Hepatocyte (in vitro differentiated cells): ENCODE measurements around the gene GSN. TPM values are rescaled to one million over a fixed set of nuclear protein-coding genes. Genes with fewer than 3 reads are reported as not detected.

Experiments used
- DNase-seq: peaks from one replicate; pipeline ENCODE4 v3.0.0-alpha.2; 2016; ENCODE audit warnings: low spot score
- H2AFZ ChIP-seq: fragments of 200-600 bp; sonication (generic); 2 replicates; pipeline ENCODE4 v1.6.0; 2016; ENCODE audit warnings: antibody characterized with exemption, mild to moderate bottlenecking
- H3K27ac ChIP-seq: fragments of 200-600 bp; sonication (generic); 2 replicates; pipeline ENCODE4 v1.5.1; 2016; ENCODE audit warnings: mild to moderate bottlenecking
- H3K27me3 ChIP-seq: fragments of 200-600 bp; sonication (generic); 2 replicates; pipeline ENCODE4 v1.6.1; 2016
- H3K36me3 ChIP-seq: fragments of 200-600 bp; sonication (generic); replicated peaks from 2 replicates; pipeline ENCODE4 v1.5.1; 2016; ENCODE audit warnings: low read depth; ENCODE audit not compliant: insufficient read depth
- H3K4me1 ChIP-seq: fragments of 200-600 bp; sonication (generic); 2 replicates; pipeline ENCODE4 v1.5.1; 2016; ENCODE audit warnings: mild to moderate bottlenecking, moderate library complexity; ENCODE audit not compliant: insufficient read depth
- H3K4me2 ChIP-seq: fragments of 200-600 bp; sonication (generic); 2 replicates; pipeline ENCODE4 v1.6.0; 2016
- H3K4me3 ChIP-seq: fragments of 200-600 bp; sonication (generic); 2 replicates; pipeline ENCODE4 v1.5.1; 2016; ENCODE audit warnings: mild to moderate bottlenecking
- H3K79me2 ChIP-seq: fragments of 200-600 bp; sonication (generic); 2 replicates; pipeline ENCODE4 v1.6.0; 2017; ENCODE audit warnings: mild to moderate bottlenecking
- H3K9me2 ChIP-seq: fragments of 200-600 bp; sonication (generic); replicated peaks from 2 replicates; pipeline ENCODE4 v1.6.0; 2017; ENCODE audit warnings: mild to moderate bottlenecking; ENCODE audit not compliant: insufficient read depth
- H3K9me3 ChIP-seq: fragments of 200-600 bp; sonication (generic); 2 replicates; pipeline ENCODE4 v1.5.1; 2016; ENCODE audit warnings: low read depth, mild to moderate bottlenecking
- H4K20me1 ChIP-seq: fragments of 200-600 bp; sonication (generic); 2 replicates; pipeline ENCODE4 v1.6.0; 2016; ENCODE audit warnings: mild to moderate bottlenecking; ENCODE audit not compliant: insufficient read depth, poor library complexity, severe bottlenecking
- EZH2 ChIP-seq: fragments of 200-600 bp; sonication (generic); IDR thresholded peaks from 2 replicates; pipeline ENCODE4 v1.6.1; 2016; ENCODE audit warnings: antibody characterized with exemption, mild to moderate bottlenecking, borderline replicate concordance
- EZH2phosphoT487 ChIP-seq: fragments of 200-600 bp; sonication (generic); IDR thresholded peaks from one replicate; pipeline ENCODE4 v1.6.1; 2018; ENCODE audit warnings: antibody characterized with exemption, mild to moderate bottlenecking, low read depth, moderate library complexity; ENCODE audit not compliant: unreplicated experiment, severe bottlenecking
- WGBS: methylation state at CpG from one replicate; pipeline ENCODE4 v1.1.6; 2016; ENCODE audit warnings: low lambda C conversion rate; ENCODE audit errors: missing lambda C conversion rate; 5-methylcytosine and 5-hydroxymethylcytosine counted together
- polyA plus RNA-seq: library from polyadenylated mRNA; unstranded; fragments of >200 nt; fragmentation: Nextera tagmentation; extraction: Ambion mirVana; gene quantifications from 2 replicates; pipeline ENCODE4 v1.2.1, GENCODE V29; 2016
- total RNA-seq: library from RNA; depleted of rRNA; stranded (reverse); fragments of >200 nt; gene quantifications from 2 replicates; pipeline ENCODE4 v1.2.3, GENCODE V29; 2014
- TF ChIP-seq, protein P1 (sequence below): fragments of 200-600 bp; sonication (generic); IDR thresholded peaks from 2 replicates; pipeline ENCODE4 v1.5.1; 2016; ENCODE audit warnings: antibody characterized with exemption, mild to moderate bottlenecking; ENCODE audit not compliant: poor library complexity

GSN gene
- total and polyA plus RNA-seq, 2 experiments from 2014 or later, result 396 to 404 TPM

DNA sequence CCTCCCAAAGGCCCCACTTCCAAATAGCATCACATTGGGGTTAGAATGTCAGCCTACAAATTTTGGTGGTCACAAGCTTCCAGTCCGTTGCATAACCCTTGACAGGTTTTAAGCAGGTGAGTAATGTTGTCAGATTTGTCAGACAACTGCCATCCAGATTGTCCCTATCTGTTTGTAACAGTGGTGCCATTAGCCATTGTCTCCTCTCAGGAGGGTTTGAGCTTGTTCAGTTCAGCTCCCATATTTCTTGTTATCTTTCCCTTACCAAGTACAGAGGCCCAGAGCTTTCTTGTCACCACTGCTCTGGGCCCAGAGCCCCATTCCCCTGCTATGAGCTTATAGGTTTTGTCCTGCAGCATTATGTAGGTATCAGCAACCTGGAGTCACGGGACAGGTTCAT is 14.8 kb upstream of the GSN start:
- no peak overlapping the region for H3K27ac ChIP-seq
- H2AFZ ChIP-seq, result no peak overlapping the region
- H3K4me2 ChIP-seq, result no peak overlapping the region
- no peak for DNase-seq
- no peaks in the 10 kb centered on the region for H3K79me2 ChIP-seq
- no peaks in the 10 kb centered on the region for H3K4me1 ChIP-seq
- H3K27me3 ChIP-seq, result no peaks in the 10 kb centered on the region
- H3K9me2 ChIP-seq, result no peaks in the 10 kb centered on the region
- WGBS, result 93% methylated on average over 2 of the region's 2 CpGs
- TF ChIP-seq EZH2 (no peak), EZH2phosphoT487 (no peak)
- TF ChIP-seq, protein P1, sequence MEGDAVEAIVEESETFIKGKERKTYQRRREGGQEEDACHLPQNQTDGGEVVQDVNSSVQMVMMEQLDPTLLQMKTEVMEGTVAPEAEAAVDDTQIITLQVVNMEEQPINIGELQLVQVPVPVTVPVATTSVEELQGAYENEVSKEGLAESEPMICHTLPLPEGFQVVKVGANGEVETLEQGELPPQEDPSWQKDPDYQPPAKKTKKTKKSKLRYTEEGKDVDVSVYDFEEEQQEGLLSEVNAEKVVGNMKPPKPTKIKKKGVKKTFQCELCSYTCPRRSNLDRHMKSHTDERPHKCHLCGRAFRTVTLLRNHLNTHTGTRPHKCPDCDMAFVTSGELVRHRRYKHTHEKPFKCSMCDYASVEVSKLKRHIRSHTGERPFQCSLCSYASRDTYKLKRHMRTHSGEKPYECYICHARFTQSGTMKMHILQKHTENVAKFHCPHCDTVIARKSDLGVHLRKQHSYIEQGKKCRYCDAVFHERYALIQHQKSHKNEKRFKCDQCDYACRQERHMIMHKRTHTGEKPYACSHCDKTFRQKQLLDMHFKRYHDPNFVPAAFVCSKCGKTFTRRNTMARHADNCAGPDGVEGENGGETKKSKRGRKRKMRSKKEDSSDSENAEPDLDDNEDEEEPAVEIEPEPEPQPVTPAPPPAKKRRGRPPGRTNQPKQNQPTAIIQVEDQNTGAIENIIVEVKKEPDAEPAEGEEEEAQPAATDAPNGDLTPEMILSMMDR, result no peak
- no peak overlapping the region for H3K4me3 ChIP-seq
- H3K36me3 ChIP-seq, result no peaks in the 10 kb centered on the region
- no peaks in the 10 kb centered on the region for H4K20me1 ChIP-seq
- no peaks in the 10 kb centered on the region for H3K9me3 ChIP-seq

DNA sequence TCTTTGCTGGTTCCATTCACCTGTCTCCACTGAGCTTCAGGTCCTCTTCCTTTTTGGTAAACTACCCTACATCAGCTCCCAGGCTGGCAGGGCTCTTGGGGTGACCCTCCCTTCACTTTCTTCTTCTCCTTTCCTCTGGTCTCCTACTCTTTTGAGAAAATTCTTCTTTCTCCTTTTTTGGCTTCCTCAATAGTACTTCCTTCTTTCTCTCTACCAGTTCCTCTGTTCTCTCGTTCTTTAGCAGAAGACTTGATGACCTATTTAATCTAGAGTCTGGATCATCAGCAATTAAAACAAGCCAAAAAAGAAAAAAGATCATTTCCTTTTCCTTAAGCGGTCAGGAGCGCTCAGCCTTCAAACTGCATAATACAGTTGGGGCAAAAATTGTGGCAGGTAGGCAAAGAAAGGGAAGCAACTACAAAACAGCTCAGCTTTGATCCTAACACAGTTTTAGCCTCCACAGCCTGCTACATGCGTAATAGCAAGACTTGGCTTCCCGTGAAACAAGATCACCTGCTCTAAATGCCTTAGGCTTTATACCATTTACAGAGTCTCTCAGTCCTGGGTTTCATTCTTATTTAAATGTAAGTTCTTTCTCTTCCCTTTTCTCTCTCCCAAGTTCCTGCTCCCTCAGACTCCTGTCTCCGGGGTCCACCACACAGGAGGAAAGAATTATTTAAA is 14.0 kb upstream of the GSN start:
- no peak overlapping the region for H3K4me2 ChIP-seq
- TF ChIP-seq EZH2 (no peak), EZH2phosphoT487 (no peak)
- TF ChIP-seq, protein P1, result no peak
- H4K20me1 ChIP-seq, result no peaks in the 10 kb centered on the region
- no peaks in the 10 kb centered on the region for H3K27me3 ChIP-seq
- H3K4me3 ChIP-seq, result no peak overlapping the region
- no peak overlapping the region for H2AFZ ChIP-seq
- no peaks in the 10 kb centered on the region for H3K79me2 ChIP-seq
- no peak for DNase-seq
- H3K9me3 ChIP-seq, result no peaks in the 10 kb centered on the region
- no peak overlapping the region for H3K27ac ChIP-seq
- H3K36me3 ChIP-seq, result no peaks in the 10 kb centered on the region
- H3K9me2 ChIP-seq, result no peaks in the 10 kb centered on the region
- 55% methylated on average over 6 of the region's 6 CpGs for WGBS
- no peaks in the 10 kb centered on the region for H3K4me1 ChIP-seq

DNA sequence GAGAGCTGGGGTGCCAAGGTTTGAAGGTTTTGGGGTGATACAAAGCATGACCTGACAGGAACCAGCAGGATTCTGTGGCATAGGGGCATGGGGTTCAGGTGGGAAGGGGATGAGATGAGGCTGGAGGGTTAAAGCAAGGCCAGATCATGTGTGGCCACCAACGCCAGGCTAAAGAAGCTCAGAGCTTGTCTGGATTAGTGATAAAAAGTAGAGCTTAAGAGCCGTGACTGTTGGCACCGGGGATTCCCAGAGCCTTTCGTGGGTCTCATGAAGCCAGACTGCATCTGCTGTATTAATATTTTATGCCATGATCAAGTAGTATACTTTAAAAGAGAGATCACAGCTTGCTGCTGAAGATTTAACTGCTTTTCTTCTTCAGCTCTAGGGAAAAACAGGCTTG is 8.5 kb upstream of the GSN start:
- no peaks in the 10 kb centered on the region for H3K9me3 ChIP-seq
- H3K27ac ChIP-seq, result no peak overlapping the region
- no peaks in the 10 kb centered on the region for H3K9me2 ChIP-seq
- H3K27me3 ChIP-seq, result no peaks in the 10 kb centered on the region
- H3K4me3 ChIP-seq, result no peak overlapping the region
- DNase-seq, result no peak
- no peaks in the 10 kb centered on the region for H3K36me3 ChIP-seq
- TF ChIP-seq, protein P1, result no peak
- no peak for TF ChIP-seq EZH2phosphoT487
- no peak for TF ChIP-seq EZH2
- H3K79me2 ChIP-seq, result no peaks in the 10 kb centered on the region
- H2AFZ ChIP-seq, result no peak overlapping the region
- H4K20me1 ChIP-seq, result no peaks in the 10 kb centered on the region
- 87% methylated on average over 4 of the region's 4 CpGs for WGBS
- no peak overlapping the region for H3K4me2 ChIP-seq
- H3K4me1 ChIP-seq, result peaks cover 13% of the 10 kb centered on the region
